Panc1 (cell line): ENCODE measurements around the gene SLC35A2.

Experiments
- CTCF ChIP-seq: fragments of 450-650 bp; IDR thresholded peaks from 2 replicates; pipeline ENCODE4 v1.5.1; 2017; ENCODE audit warnings: mild to moderate bottlenecking
- POLR2AphosphoS5 ChIP-seq: IDR thresholded peaks from 2 replicates; pipeline ENCODE4 v1.6.1; 2012; ENCODE audit warnings: mild to moderate bottlenecking, low read depth, low read length, moderate library complexity
- REST ChIP-seq, 2 experiments: IDR thresholded peaks; 2 replicates each; pipeline ENCODE4 v1.6.1; 2011 to 2012; ENCODE audit warnings: low read depth in 2 of 2, control low read depth in 1 of 2, low read length in 1 of 2, mild to moderate bottlenecking in 1 of 2, moderate library complexity in 1 of 2; ENCODE audit not compliant: insufficient read depth in 1 of 2
- SIN3A ChIP-seq: IDR thresholded peaks from 2 replicates; pipeline ENCODE4 v1.6.1; 2012; ENCODE audit warnings: low read depth, mild to moderate bottlenecking, low read length, moderate library complexity, borderline replicate concordance; ENCODE audit not compliant: insufficient read depth

GRCh38 chrX:48903290-48903689 lies 8.2 kb downstream of the SLC35A2 start:
- TF ChIP-seq CTCF (no peak), POLR2AphosphoS5 (no peak; the same call in 1 of the 2 replicates), REST (IDR thresholded peaks at IDR 0.05; ENCODE audit: insufficient read depth in 1 of 2, low read depth in 2 of 2, low read length in 1 of 2) (no peak), SIN3A (no peak)
